GM19023 (cell line): ENCODE results near the gene SHH.

Experiments used
- ATAC-seq: cut with Tn5 transposase; IDR thresholded peaks from one replicate; pipeline ENCODE4 v1.9.1; 2021; ENCODE audit warnings: mild to moderate bottlenecking, moderate library complexity; ENCODE audit not compliant: unreplicated experiment

Gene SHH

DNA sequence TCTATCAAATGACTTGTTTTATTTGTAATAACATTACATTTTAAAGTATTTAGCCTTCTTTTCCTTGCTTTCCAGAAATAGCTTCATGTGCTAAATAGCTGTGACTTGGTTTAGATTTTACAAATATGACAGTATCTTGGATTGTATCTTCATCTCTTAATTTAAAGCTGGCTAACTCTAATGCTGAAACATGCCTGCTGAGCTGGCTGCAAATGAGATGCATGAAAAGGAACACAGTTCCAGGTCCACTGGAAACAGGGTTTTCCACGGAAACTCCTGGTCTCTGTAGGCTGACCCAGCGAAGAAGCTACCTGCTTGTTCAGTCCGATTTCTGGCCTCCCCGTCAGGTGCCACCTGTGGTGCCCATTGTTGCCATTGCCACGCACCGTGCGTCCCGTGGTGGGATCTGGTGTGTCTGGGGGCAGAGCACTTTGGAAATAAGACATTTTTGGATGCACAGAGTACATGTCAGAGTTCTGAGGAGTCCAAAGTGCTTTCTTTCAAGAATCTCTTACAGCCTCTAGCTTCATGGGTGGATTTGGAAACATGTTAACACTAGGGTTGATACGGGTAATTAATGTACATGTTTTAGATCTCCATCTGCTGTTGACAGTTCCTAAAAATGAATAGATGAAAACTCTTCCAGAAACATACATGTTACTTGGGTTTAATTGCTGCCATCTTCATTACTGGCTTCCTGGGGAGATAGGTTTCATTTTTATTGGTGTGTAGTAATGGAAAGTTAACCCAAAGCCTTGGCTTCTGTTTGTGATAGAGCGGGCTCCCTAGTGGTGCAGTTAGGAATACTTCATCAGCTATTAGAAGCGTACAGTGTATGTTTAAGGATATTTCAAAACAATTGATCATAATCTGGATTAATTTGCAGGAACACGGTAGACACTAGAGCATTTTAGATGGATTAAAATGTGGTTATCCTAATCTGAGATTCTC is 45.0 kb downstream of the SHH start:
- no peak for ATAC-seq

- no peak for ATAC-seq
These were observed 45.9 kb downstream of the SHH start for GRCh38 chr7:155766386-155766785.

GRCh38 chr7:155765458-155765857 is 46.8 kb downstream of the SHH start:
- ATAC-seq = no peak

GRCh38 chr7:155764438-155764793 is 47.8 kb downstream of the SHH start:
- peak; percentile 42 for ATAC-seq

- ATAC-seq = peak; percentile 65
These were observed 48.4 kb downstream of the SHH start for GRCh38 chr7:155763691-155764437.

- ATAC-seq = no peak
These were observed 49.1 kb downstream of the SHH start for GRCh38 chr7:155763122-155763521.

DNA sequence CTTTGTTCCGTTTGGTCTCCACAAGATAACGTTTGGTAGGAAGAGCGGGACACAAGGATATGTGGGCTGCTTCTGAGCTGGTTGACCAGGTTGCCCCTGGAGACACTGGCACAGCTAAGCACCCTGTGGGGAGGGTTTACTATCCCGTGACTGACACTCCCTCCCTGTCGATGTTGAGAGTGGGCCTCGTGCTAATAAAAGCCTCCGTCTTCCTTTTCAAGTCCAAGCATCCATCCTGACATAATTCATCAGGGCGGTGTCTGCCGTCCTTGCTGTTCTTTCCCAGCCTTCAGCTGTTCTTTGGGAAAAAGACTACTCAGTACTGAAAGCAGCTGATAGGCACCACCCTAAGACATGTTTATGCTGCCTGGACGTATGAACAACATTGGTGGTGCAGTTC is 49.6 kb downstream of the SHH start:
- no peak for ATAC-seq

DNA sequence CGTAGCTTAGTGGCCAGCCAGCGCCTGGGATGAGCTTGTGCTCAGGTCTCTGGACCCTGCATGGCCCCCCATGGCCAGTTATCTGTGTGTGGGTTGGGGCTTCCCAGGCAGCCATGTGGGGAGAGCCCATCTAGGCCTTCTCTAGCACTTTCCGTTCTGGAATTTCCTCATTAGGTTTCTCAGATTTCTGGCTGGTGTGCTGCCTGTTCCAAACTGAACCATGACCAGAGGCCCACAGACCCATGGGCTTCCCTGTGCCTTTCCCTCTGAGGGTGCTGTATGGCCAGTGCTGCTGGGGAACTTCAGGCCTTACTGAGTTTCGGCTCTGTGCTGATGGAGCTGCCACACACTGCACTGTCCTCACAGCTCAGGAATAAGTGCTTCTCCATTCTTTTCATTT is 50.2 kb downstream of the SHH start:
- no peak for ATAC-seq

DNA sequence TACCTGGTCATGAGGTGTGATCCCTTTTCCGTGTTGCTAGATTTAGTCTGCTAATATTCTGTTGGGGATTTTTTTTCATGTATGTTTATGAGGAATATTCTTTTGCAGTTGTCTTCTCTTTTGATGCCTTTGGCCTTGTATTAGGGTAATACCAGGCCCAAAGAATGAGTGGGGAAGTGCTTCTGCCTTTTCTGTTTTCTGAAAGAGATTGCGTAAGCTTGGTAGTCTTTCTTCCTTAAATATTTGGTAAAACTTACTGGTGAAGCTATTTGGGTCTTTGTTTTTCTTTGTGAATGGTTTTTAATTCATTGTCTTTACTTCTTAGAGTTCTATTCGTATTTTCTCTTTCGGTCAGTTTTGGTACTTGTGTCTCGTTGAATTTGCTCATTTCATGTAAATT is 51.1 kb downstream of the SHH start:
- no peak for ATAC-seq

- ATAC-seq = no peak
These were observed 52.4 kb downstream of the SHH start for GRCh38 chr7:155759740-155760430.

DNA sequence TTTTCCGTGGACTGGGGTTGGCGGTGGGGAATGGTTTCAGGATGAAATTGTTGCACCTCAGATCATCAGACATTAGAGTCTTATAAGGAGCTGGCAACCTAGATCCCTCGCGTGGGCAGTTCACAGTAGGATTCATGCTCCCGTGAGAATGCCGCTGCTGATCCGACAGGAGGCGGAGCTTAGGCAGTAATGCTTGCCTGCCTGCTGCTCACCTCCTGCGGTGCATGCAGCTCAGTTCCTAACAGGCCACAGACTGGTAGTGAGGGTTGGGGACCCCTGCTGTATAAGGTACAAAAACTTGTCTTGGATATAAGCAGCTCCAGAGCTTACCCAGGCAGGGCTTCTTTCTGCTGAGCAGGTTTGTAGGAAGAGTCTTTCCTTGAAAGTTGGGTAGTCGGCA is 53.9 kb downstream of the SHH start:
- ATAC-seq = no peak

DNA sequence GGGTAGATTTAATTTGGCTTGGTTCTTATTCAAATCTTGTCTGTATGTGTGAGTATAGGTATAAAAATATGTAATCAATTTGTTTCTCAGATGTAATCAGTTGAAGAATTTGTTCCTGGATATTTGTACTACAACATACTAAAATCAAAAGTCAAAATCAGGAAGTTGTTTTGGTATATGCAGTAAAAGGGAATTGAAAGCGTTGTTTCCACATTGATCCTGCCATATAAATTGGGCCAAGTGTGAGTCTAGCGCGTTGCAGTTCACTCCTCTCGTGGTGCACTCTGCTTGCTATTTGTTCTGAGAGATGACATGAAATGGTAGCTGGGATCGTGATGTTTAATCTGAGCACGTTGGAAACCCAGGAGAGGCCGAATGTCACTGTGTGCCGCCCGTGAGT is 55.9 kb downstream of the SHH start:
- no peak for ATAC-seq

- ATAC-seq = no peak
These were observed 57.2 kb downstream of the SHH start for GRCh38 chr7:155755026-155755425.

DNA sequence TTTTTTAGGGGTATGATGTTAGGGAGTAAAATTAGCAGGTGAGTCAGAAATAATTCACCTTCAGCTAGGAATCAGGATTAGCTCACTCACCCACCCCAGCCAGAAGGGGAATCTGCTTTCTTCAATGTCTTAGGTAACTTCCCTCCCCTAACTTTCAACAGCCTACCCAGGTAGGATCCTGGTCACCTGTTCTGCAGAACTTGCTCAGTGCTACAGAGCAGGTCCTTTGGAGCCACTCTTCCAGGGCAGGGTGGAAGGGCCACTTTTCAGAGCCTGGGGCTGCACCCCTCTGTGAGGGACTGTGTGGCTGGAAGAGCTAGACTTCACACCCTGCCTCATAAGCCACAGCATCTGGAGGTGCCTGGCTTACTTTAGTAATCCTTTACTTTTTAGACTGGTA is 58.1 kb downstream of the SHH start:
- no peak for ATAC-seq

GRCh38 chr7:155753446-155753965 is 58.8 kb downstream of the SHH start:
- no peak for ATAC-seq

DNA sequence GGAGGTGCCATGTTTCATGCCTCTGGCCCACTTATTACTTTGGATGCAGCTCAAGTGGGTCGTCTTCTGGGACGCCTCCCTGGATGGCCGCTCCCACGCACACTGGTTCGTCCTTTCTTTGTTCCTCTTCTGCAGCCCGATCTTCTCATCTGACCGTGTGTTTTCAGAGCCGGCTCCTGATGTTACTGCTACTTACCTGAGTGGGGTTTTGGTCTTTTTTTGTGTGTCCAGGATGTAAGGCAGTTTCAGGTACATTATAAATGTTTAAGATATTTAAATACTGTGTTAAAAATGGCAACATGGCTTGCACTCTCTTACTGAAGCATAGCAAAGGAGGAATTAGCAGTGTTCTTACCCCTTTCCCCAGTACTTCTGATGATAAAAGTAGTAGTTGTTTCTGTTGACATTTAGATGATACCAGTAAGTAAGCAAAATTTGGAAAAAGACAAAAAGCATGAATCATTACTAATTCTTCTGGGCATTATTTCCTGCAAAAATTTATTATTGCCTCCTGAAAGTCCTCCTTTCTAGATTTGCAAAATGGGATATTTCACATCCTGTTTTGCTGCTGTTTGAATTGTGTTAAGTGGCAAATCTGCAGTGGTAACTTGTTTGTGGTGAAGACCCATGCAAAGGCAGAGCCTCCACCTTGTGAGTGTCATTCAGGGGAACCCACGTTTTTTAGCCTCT is 59.4 kb downstream of the SHH start:
- peak; percentile 67 for ATAC-seq

DNA sequence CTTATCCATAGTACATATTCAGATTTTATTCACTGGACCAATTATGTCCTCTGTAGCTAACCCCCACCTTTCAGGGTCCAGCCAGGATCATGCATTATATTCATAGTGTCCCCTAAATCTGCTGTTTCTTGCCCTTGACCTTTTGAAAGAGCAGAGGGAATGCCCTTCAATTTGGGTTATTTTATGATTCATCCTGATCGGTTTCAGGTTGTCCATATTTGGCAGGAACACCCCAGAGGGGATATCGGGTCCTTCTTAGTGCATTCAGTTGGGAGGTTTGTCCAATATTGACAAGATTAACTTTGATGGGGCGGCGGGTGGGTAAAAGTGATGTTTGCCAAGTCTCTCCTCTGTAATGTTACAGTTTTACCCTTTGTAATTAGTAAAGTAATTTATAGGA is 60.9 kb downstream of the SHH start:
- ATAC-seq = no peak

GRCh38 chr7:155750255-155751125 is 61.8 kb downstream of the SHH start:
- no peak for ATAC-seq
